HG02610 (cell line): ENCODE data around the gene PLCB3.

ENCODE experiments used
- ATAC-seq: cut with Tn5 transposase; IDR thresholded peaks from one replicate; pipeline ENCODE4 v1.9.1; 2021; ENCODE audit warnings: mild to moderate bottlenecking, moderate library complexity; ENCODE audit not compliant: unreplicated experiment

The PLCB3 gene

GRCh38 chr11:64265176-64266160, 14.1 kb downstream of the PLCB3 start:
- ATAC-seq: no peak

DNA sequence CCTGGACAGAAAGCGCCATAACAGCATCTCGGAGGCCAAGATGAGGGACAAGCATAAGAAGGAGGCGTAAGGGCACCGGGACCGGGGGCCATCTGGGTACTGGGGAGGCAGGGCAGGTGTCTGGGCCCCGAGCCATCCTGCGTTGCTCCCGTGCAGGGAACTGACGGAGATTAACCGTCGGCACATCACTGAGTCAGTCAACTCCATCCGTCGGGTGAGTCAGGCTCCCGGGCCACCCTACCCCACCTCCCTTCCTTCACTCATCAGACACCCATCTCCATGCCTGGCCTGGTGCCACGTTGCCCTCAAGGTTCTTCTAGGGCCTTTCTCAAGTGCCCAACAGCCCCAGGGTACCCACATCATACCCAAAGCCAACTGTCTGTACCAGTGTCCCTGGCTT, 15.0 kb downstream of the PLCB3 start:
- ATAC-seq: no peak

DNA sequence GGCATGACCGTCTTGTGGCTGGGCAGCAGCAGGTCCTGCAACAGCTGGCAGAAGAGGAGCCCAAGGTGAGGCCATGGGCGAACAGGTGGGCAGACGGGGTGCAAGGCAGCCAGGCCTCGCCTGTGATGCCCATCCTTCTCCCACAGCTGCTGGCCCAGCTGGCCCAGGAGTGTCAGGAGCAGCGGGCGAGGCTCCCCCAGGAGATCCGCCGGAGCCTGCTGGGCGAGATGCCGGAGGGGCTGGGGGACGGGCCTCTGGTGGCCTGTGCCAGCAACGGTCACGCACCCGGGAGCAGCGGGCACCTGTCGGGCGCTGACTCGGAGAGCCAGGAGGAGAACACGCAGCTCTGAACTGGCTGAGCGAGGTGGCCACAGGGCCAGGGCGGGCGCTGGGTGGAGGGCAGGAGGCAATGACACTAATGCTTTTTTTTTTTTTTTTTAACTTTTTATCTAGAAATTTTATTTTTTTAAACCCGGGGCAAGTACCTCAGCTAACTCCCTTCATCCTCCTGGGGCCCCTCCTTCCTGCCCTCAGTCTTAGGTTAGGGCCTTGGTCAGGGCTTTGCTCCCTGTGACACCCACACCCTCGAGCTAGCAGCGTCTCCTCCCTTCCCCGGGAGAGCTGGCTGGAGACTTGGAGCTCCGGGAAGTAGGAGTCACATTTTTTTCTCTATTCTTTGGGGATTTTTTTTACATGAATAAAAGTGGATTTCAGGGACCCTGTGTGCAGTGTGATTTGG, 16.0 kb downstream of the PLCB3 start:
- ATAC-seq: no peak

DNA sequence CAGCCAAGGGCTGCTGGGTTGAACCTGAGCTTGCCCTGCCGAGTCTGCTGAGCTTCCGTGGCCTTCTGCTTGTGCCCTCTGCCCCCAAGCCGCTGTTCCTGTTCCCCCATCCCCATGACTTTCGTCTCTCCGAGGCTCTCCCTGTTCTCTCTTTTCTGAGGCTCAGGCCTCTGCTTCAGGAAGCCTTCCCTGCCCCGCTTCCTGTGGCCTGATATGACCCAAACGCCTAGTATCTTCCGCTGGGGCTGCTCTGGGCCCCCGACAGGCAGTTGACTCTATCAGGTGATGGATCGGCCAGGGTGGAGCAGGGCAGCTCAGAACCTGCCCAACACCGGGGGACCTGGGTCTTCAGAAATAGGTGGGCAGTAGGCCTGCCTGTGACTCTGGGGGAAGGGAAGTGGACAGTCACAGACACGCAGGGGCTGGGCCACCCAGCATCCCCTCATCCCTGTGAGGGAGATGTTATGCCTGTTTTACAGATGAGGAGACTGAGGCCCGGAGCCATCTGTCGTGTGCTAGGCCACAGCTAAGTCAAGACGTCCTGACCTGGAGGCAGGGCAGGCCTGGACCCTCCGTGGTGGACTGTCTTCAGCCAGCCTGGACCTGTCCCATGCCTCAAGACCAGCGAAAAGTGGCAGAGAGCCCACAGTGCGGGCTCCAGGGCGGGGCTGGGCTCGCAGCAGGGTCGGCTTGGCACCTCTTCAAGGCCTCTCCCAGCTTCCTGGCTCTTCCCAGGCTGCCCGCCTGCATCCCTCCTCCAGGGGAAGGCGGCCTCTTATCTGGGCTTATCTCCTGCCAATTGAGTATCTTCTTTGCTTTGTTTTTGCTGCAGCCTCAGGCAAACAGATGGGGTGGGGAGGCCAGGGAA, 16.9 kb downstream of the PLCB3 start:
- no peak for ATAC-seq

DNA sequence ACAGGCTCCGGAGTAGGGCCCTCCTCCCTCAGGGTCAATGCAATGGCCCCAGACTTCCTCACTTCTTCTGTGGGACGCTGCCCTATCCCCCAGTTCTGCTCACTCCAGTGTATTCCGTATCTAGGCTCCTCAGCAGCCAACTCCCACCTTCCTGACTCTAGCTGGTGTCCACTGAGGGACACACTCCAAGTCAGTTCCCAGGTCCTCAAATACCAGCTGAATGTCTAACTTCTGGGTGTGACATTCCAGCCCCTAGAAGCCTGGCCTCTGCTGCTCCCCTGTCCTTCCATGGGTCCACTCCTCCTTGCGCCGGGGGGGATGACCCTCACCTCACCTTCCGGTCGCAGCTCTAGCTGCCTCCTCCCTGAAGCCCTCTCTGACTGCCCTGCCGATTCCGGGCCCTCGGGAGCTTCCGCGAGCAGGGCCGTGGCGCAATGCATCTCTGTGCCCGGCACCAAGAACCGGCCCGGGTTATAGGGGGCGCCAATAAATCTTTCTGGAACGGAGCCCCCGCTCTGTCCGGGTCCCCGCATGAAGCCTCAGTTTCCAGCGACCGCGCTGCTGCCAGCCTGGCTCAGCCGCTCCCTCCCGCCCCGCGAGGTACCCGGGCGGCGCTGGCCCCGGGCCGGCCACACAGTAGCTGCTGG, 17.7 kb downstream of the PLCB3 start:
- peak; percentile 12 for ATAC-seq

GRCh38 chr11:64269540-64270220, 18.4 kb downstream of the PLCB3 start:
- ATAC-seq: peak; percentile 74

DNA sequence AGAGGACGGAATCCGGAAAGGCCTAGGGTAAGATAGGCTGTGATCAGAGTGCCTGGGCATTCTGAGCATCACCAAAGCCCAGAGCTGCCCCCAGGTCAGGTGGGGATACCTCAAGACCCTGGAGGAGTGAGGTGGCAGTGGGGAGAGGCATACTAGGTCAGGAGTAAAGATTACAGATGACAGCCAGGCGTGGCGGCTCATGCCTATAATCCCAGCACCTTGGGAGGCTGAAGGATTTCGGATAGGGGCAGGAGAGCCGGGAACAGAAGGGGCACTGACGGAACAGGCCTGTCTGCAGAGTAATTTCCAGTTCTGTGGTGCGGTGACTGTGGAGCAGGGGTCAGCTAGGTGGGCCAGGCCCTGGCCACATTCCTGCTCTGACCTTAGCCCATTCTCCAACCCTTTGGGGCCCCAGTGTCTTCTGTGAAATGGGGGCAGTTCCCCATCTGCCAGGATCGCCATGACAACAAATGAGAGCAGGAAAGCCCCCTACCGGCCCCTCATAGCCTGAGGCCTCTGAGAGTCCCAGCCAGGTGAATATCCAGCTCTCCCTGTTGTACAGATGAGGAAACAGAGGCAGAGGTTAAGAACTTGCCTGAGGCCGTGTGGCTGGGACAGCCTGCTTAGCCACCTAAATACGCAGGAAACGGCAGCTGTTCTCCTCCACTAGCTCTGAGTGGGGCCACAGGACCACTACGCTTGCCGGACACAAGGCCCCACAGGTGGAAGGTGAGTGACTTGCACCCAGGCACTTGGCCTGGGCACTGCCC, 23.9 kb downstream of the PLCB3 start:
- no peak for ATAC-seq

DNA sequence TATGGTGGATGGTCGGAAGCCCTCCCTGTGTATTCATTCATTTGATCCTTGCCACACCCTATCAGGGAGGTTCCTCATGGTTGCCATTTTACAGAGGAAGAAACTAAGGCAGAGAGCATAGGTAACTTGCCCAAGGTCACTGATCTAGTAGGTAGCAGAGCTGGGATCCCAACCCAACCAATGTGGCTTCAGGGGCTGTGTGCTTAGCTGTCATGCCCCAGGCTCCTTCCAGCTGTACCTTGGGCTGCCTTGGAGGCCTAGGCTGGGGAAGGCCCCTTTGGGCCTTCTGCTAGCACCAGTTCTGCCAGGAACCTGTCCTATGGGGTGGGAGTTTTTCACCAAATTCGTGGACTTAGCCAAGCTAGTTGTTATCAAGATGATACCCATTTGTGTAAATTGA, 24.5 kb downstream of the PLCB3 start:
- ATAC-seq: no peak

GRCh38 chr11:64276653-64277431, 25.5 kb downstream of the PLCB3 start:
- ATAC-seq: no peak

DNA sequence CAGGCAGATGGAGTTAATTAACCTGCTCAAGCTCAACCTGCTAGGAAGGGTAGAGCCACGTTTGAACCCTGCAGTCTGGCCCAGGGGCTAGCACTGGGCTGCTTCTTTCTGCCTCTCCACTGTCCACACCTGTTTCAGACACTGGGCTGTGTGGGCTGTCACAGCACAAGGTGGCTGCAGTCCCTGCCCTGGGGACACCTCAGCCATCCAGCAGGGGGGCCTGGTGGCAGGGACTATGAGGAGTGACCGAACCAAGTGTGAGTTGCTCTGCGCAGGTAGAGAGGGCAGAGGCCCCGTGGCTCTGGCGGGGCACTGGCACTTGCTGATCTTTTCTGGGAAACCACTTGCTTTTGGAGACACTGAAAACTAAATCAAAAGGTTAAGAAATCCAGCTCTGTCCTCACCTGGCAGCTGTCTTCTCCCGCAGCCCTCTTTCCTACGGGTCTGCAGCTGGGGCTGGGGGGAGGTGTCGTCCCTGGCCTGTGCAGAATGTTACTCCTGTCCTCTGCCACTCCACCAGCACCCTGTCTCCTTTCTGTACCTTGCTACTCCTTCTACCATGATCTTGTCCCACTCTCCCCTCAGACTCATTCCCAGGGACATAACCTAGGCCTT, 27.4 kb downstream of the PLCB3 start:
- ATAC-seq: no peak

DNA sequence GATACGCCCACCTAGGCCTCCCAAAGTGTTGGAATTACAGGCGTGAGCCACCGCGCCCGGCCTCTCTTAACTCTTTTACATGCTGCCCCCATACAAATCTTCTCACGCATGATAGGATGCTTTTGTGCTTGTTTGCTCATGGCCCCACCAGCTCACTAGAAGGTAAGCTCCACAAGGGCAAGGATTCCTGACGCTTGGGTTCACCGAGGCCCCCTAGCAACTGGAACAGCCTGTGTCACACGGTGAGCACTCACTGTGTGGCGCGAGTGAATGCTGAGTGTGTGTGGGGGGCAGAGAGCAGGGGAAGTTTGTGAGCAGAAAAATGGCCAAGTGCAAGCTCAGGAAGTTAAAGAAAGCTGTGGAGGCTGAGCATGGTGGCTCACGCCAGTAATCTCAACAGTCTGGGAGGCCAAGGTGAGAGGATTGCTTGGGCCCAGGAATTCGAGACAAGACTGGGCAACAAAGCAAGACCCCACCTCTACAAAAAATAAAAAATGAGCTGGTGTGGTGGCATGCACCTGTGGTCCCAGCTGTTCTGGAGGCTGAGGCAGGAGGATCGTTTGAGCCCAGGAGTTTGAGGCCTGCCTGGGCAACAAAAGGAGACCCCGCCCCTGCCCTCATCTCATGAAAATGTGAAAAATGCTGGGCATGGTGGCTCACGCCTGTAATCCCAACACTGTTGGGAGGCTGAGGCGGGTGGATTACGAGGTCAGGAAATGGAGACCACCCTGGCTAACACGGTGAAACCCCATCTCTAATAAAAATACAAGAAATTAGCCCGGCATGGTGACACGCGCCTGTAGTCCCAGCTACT, 30.8 kb downstream of the PLCB3 start:
- no peak for ATAC-seq

DNA sequence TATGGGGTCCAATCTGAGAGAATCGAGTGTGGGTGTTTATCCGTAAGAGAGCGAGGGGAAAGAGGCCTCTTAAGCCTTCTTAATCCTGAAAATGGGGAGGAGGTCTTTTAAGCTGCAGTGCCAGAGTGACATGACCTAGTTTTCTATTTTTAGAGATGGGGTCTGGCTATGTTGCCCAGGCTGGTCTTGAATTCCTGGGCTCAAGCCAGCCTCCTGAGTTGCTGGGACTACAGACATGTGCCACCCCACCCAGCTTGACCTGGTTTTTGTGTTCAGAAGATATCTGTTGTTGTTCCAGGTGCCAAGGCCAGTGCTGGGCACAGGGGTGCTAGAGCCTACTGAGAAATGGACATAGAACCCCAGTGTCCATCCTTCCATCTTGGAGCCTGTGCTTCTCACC, 31.8 kb downstream of the PLCB3 start:
- ATAC-seq: no peak

GRCh38 chr11:64284048-64284961, 33.0 kb downstream of the PLCB3 start, which contains the start of gene BAD:
TSS of gene BAD (minus strand) at chr11:64284665. CDS start at chr11:64284368, 297 bp downstream.
- ATAC-seq: peak; percentile 79

- peak; percentile 43 for ATAC-seq
Observed at GRCh38 chr11:64284962-64285884, 33.9 kb downstream of the PLCB3 start, which contains the start of gene GPR137. TSS of gene GPR137 (plus strand) at chr11:64285848. CDS start at chr11:64286525, 677 bp downstream.
